A549 treated with dexamethasone at 1 μM for 4 hours (cell line): Measurements from ENCODE around the gene CCZ1B. TPM values are rescaled to one million over a fixed set of nuclear protein-coding genes. Genes with fewer than 3 reads are reported as not detected.

ENCODE experiments used
- total RNA-seq: library from RNA; stranded (reverse); fragments of 200-300 nt; extraction: Qiagen RNA extraction; gene quantifications from 5 replicates; pipeline ENCODE4 v1.2.3, GENCODE V29; 2022

Gene CCZ1B
- total RNA-seq, result 40.3 to 48.8 TPM (median 43.3 TPM) in 5 replicates

DNA sequence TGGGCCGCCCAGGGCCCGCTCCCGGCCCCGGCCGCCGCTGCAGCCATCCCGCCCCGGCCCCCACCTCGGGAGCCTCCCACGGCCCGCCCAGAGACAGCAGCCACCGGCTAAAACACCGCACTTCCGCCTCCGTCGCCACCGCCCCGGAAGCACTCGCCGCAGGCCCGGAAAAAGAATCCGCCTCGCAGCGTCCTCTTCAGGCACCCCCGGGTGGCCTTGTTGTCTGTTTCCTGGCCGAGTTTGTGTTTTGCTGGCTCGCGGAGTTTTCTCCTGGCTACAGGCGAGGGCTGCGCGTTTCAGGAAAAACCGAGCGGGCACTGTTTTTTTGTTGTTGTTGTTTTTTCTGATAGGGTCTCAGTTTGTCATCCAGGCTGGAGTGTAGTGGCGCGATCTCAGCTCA is at the start of gene CCZ1B:
CCZ1B (minus strand) TSS at position 125 of the 400 bp plus-strand sequence; CDS start at position 47, 78 bp downstream.

DNA sequence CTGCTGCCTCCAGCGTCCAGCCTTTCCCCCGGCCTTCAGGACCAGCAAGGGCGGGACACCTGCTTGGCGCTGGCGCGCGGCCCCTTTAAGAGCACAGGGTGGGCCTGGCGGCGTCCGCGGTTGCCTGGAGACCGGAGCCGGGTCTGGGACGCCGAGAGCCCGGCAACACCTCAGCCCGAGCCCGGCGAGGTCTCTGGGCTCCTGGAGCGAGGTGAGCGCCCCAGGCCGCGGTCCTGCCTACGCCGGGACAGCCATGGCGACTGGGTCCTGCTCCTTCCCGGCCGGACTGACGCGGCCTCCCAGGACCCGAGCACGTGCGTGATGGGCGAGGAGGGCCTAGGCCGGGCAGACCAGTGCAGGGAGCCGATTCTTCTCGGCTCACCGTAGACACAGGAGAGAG is 72.1 kb downstream of the CCZ1B start, which contains the start of gene RSPH10B2:
RSPH10B2 (plus strand) TSS at position 140 of the 400 bp plus-strand sequence. CDS start 3,575 bp downstream, outside the sequence.

Other genes with a start within 250 kb of the CCZ1B start
- gene ZDHHC4, start 248.8 kb downstream of the CCZ1B start, total RNA-seq, result 45.2 to 49.0 TPM (median 47.6 TPM) in 5 replicates
- 21.9 to 25.8 TPM (median 23.8 TPM) in 5 replicates for gene INTS15, start 236.3 kb downstream of the CCZ1B start, total RNA-seq
- gene ZNF853, start 210.7 kb downstream of the CCZ1B start, total RNA-seq, result 2.1 to 3.4 TPM (median 2.5 TPM) in 5 replicates
- gene ZNF316, start 189.0 kb downstream of the CCZ1B start, total RNA-seq, result 8.7 to 15.1 TPM (median 12.9 TPM) in 5 replicates
- 8.9 to 13.8 TPM (median 9.9 TPM) in 5 replicates for gene ZNF12, start 119.3 kb downstream of the CCZ1B start, total RNA-seq
- gene RSPH10B2, start 72.2 kb downstream of the CCZ1B start, total RNA-seq, result 0.06 to 0.15 TPM (median 0.09 TPM) in 4 of 5 replicates, not detected in the other